Tibial nerve (tissue), 4 donors: ENCODE measurements around the gene CRNN.

Experiments
- EP300 ChIP-seq, 2 donors: sonication (generic); formaldehyde crosslinking; IDR thresholded peaks; one replicate each; pipeline ENCODE4 v1.6.1; 2017; ENCODE audit warnings: antibody characterized with exemption in 2 of 2, mild to moderate bottlenecking in 1 of 2
- TF ChIP-seq, protein P1 (sequence below), 5 experiments: fragments of 200-600 bp in 3 of 5; fragments of 450-650 bp in 2 of 5; sonication (generic) in 3 of 5; IDR thresholded peaks; one replicate each; pipeline ENCODE4 v1.5.1; 2016 to 2019; ENCODE audit warnings: antibody characterized with exemption in 5 of 5, mild to moderate bottlenecking in 3 of 5, moderate library complexity in 2 of 5

DNA sequence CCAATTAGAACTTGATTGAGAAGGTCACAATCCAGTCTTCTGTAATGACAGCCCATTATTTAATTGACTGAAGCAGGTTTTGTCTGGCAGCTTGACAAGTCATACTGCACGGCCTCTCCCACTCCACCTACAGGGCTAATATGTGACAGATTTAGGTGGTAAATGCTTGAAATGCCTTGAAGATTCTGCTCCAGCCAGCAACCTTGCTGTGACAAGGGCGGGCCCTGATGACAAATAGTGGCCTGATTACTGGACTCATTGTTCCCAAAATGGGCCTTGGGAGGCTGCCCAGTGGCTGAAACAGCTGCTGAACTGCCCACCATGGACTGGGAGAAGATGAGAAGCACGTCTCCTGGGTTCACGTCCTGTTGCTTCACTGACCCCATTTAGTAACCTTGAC lies 30.0 kb upstream of the CRNN start:
- TF ChIP-seq, protein P1, sequence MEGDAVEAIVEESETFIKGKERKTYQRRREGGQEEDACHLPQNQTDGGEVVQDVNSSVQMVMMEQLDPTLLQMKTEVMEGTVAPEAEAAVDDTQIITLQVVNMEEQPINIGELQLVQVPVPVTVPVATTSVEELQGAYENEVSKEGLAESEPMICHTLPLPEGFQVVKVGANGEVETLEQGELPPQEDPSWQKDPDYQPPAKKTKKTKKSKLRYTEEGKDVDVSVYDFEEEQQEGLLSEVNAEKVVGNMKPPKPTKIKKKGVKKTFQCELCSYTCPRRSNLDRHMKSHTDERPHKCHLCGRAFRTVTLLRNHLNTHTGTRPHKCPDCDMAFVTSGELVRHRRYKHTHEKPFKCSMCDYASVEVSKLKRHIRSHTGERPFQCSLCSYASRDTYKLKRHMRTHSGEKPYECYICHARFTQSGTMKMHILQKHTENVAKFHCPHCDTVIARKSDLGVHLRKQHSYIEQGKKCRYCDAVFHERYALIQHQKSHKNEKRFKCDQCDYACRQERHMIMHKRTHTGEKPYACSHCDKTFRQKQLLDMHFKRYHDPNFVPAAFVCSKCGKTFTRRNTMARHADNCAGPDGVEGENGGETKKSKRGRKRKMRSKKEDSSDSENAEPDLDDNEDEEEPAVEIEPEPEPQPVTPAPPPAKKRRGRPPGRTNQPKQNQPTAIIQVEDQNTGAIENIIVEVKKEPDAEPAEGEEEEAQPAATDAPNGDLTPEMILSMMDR (IDR thresholded peaks at IDR 0.05): no peak
- no peak for TF ChIP-seq EP300 (IDR thresholded peaks at IDR 0.05)
